Measurements from ENCODE around the gene ALKBH5. TPM values are rescaled to one million over a fixed set of nuclear protein-coding genes. Genes with fewer than 3 reads are reported as not detected.

The ALKBH5 gene
- total RNA-seq, 3 donors from 2014 or later (not counting 1 experiment from before 2014, with no cell fraction given): 95.6 to 114 (median 96.7) TPM

DNA sequence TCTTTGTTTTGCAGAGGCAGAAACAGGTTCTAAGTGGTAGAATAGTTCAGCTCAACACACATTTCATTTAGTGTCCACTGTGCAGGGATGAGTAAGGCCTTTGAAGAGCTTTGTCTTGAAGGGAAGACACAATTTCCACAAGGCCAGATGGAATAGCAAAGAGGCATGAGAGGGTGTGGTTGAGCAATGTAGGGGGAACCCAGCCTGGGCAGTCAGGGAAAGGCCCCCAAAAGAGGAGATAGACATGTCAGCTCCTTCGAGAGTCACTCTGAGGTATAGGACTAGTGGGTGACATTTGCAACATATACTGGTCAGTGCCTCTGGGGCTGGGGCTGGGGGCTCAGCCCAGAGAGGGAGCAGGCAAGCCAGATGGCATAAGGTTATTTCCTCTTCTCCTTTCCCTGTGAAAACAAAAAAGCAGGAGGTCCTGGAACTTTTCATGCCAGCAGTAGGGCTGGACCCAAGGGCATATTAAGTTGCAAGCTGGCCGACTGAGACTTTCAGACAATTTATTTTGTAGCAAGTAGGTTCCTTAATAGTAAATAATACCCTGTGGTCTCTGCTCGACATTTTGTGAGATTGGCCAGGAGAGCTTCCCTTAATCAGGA, 7.1 kb downstream of the ALKBH5 start:
- DNase-seq: no peak
- H3K27ac Mint-ChIP-seq: peak overlapping the region; percentile 35 to 52
- peaks cover 77% of the 10 kb centered on the region in 2 donors for H3K4me1 Mint-ChIP-seq
- no peaks in the 10 kb centered on the region for H3K9me3 Mint-ChIP-seq
- Histone ChIP-seq H3K36me3 (ENCODE audit: control insufficient read depth, insufficient read depth, low read length) (peaks cover 29% of the 10 kb centered on the region), H3K27ac (ENCODE audit: low read length) (no peak overlapping the region), H3K4me1 (ENCODE audit: control insufficient read depth, insufficient read depth, low read length) (peaks cover 57% of the 10 kb centered on the region), H3K4me3 (ENCODE audit: low read length) (no peak overlapping the region), H3K9me3 (ENCODE audit: control insufficient read depth, insufficient read depth, low read length) (no peaks in the 10 kb centered on the region), H3K27me3 (ENCODE audit: control insufficient read depth, insufficient read depth, low read length) (no peaks in the 10 kb centered on the region)
- intact Hi-C loops (cut with micrococcal nuclease): no loop called here
- WGBS (ENCODE audit: insufficient coverage): 68% methylated on average over 3 of the region's 3 CpGs
- H3K4me3 Mint-ChIP-seq: no peak overlapping the region
- no peaks in the 10 kb centered on the region for H3K36me3 Mint-ChIP-seq
- no peak for ATAC-seq
- TF ChIP-seq, protein P1, sequence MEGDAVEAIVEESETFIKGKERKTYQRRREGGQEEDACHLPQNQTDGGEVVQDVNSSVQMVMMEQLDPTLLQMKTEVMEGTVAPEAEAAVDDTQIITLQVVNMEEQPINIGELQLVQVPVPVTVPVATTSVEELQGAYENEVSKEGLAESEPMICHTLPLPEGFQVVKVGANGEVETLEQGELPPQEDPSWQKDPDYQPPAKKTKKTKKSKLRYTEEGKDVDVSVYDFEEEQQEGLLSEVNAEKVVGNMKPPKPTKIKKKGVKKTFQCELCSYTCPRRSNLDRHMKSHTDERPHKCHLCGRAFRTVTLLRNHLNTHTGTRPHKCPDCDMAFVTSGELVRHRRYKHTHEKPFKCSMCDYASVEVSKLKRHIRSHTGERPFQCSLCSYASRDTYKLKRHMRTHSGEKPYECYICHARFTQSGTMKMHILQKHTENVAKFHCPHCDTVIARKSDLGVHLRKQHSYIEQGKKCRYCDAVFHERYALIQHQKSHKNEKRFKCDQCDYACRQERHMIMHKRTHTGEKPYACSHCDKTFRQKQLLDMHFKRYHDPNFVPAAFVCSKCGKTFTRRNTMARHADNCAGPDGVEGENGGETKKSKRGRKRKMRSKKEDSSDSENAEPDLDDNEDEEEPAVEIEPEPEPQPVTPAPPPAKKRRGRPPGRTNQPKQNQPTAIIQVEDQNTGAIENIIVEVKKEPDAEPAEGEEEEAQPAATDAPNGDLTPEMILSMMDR (IDR thresholded peaks at IDR 0.05): no peak
- H3K27me3 Mint-ChIP-seq (ENCODE audit: low read depth in 2 of 2): no peaks in the 10 kb centered on the region

DNA sequence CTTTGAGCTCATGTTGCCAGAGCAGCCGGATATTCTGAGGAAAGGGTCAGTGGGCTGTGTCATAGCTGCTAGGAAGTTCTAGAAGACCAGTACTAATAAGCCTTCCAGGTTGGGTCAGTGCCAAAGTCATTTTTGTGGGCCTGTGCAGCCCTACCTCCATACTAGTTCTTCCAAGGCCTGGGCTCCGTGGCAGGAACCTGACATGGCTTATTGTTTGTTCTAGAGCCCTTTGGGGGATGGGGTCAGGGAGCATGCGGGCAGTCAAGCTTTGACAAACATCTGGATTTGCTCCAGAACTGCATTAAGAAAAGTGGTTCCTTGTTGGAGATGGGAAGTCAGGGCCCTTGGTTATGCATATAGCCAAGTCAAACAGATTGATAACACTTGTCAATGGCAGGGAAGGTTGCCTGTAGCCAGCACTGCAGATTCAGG, 7.6 kb downstream of the ALKBH5 start:
- peaks cover 71% of the 10 kb centered on the region in 2 donors for H3K4me1 Mint-ChIP-seq
- H3K4me3 ChIP-seq (ENCODE audit: low read length): no peak overlapping the region
- no peaks in the 10 kb centered on the region for H3K27me3 Mint-ChIP-seq (ENCODE audit: low read depth in 2 of 2)
- peak overlapping the region; percentile 35 to 48 for H3K27ac Mint-ChIP-seq
- intact Hi-C loops (cut with micrococcal nuclease): no loop called here
- TF ChIP-seq, protein P1 (IDR thresholded peaks at IDR 0.05): no peak
- no peak for DNase-seq
- no peaks in the 10 kb centered on the region for H3K9me3 Mint-ChIP-seq
- peaks cover 52% of the 10 kb centered on the region for H3K4me1 ChIP-seq (ENCODE audit: control insufficient read depth, insufficient read depth, low read length)
- no peaks in the 10 kb centered on the region for H3K36me3 Mint-ChIP-seq
- peak overlapping the region; percentile 31 for H3K4me3 Mint-ChIP-seq
- ATAC-seq: no peak
- H3K27ac ChIP-seq (ENCODE audit: low read length): no peak overlapping the region
- no peaks in the 10 kb centered on the region for H3K27me3 ChIP-seq (ENCODE audit: control insufficient read depth, insufficient read depth, low read length)
- 92% methylated on average over 3 of the region's 3 CpGs for WGBS (ENCODE audit: insufficient coverage)
- peaks cover 33% of the 10 kb centered on the region for H3K36me3 ChIP-seq (ENCODE audit: control insufficient read depth, insufficient read depth, low read length)
- H3K9me3 ChIP-seq (ENCODE audit: control insufficient read depth, insufficient read depth, low read length): no peaks in the 10 kb centered on the region

DNA sequence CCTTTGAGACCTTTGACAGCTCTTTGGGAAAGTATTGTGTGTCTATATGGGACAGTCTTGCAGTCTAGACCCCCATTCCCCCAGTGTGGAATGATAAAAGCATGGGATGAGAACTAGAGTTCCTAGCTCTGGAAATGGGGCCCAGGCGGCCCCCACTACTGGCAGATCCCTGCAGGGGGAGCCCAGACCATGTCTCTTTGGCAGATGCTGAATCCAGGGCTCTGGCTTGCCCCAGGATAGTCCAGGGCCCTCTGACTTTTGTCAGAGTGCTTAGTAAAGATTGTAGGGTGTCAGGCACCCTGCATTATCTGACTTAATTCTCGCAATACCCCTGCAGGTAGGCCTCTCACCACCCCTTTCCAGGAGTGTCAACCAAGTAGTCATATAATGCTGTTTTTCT, 8.3 kb downstream of the ALKBH5 start:
- Histone ChIP-seq H3K36me3 (ENCODE audit: control insufficient read depth, insufficient read depth, low read length) (peaks cover 40% of the 10 kb centered on the region), H3K27ac (ENCODE audit: low read length) (no peak overlapping the region), H3K4me1 (ENCODE audit: control insufficient read depth, insufficient read depth, low read length) (peaks cover 45% of the 10 kb centered on the region), H3K4me3 (ENCODE audit: low read length) (no peak overlapping the region), H3K27me3 (ENCODE audit: control insufficient read depth, insufficient read depth, low read length) (no peaks in the 10 kb centered on the region), H3K9me3 (ENCODE audit: control insufficient read depth, insufficient read depth, low read length) (no peaks in the 10 kb centered on the region)
- no peaks in the 10 kb centered on the region for H3K27me3 Mint-ChIP-seq (ENCODE audit: low read depth in 2 of 2)
- no peak overlapping the region for H3K4me3 Mint-ChIP-seq
- no peaks in the 10 kb centered on the region for H3K9me3 Mint-ChIP-seq
- ATAC-seq (peak in 2 of 3 donors; percentile 40 to 68), DNase-seq (peak in 1 of 2 donors; percentile 31)
- intact Hi-C loops (cut with micrococcal nuclease): no loop called here
- H3K27ac Mint-ChIP-seq: peak overlapping the region; percentile 35 to 48
- H3K4me1 Mint-ChIP-seq: peaks cover 64 to 71% of the 10 kb centered on the region in 2 donors
- TF ChIP-seq, protein P1 (IDR thresholded peaks at IDR 0.05): no peak
- H3K36me3 Mint-ChIP-seq: no peaks in the 10 kb centered on the region
- WGBS (ENCODE audit: insufficient coverage): 79% methylated on average over 2 of the region's 2 CpGs

DNA sequence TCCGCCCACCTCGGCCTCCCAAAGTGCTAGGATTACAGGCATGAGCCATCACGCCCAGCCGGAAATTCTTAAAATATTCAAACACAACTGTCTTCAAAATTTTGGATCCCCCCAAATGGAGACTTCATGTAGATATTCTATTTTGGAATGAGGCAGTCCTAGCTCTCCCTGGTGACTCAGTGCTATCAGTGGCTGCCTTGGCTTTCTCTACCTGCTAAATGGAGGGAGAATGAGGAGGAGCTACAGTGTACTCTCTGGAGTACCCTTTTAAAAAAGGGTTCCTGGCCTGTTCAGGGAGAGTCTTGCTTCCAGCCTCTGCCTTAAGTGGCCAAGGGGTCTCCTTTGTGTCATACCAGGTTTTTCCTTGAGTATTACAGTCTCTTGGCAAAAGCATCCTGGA, 10.8 kb downstream of the ALKBH5 start:
- Histone ChIP-seq H3K27ac (ENCODE audit: low read length) (no peak overlapping the region), H3K4me1 (ENCODE audit: control insufficient read depth, insufficient read depth, low read length) (peaks cover 29% of the 10 kb centered on the region), H3K27me3 (ENCODE audit: control insufficient read depth, insufficient read depth, low read length) (no peaks in the 10 kb centered on the region), H3K9me3 (ENCODE audit: control insufficient read depth, insufficient read depth, low read length) (no peaks in the 10 kb centered on the region), H3K36me3 (ENCODE audit: control insufficient read depth, insufficient read depth, low read length) (peaks cover 51% of the 10 kb centered on the region), H3K4me3 (ENCODE audit: low read length) (no peak overlapping the region)
- WGBS (ENCODE audit: insufficient coverage): 94% methylated on average over 4 of the region's 4 CpGs
- Mint-ChIP-seq H3K36me3 (no peaks in the 10 kb centered on the region), H3K27ac (peak overlapping the region in 1 of 2 donors; percentile 52), H3K4me1 (peaks cover 65 to 74% of the 10 kb centered on the region in 2 donors), H3K27me3 (ENCODE audit: low read depth in 2 of 2) (no peaks in the 10 kb centered on the region), H3K9me3 (no peaks in the 10 kb centered on the region), H3K4me3 (no peak overlapping the region)
- intact Hi-C loops (cut with micrococcal nuclease): no loop called here
- ATAC-seq (no peak), DNase-seq (no peak)
- TF ChIP-seq, protein P1 (IDR thresholded peaks at IDR 0.05): no peak
